GM19025 (cell line): ENCODE data around the gene MYORG.
"Not testable (repeated sequence)": the region's sequence is repeated elsewhere in the genome, so short reads cannot be mapped to it uniquely, and the experiment has no call there.

Experiments used
- ATAC-seq: cut with Tn5 transposase; IDR thresholded peaks from one replicate; pipeline ENCODE4 v1.9.1; 2021; ENCODE audit warnings: mild to moderate bottlenecking, low read depth, moderate library complexity; ENCODE audit not compliant: unreplicated experiment

The MYORG gene

GRCh38 chr9:34370970-34371880, 5.5 kb downstream of the MYORG start:
- no peak for ATAC-seq

- no peak for ATAC-seq
Observed at GRCh38 chr9:34370335-34370969, 6.2 kb downstream of the MYORG start.

GRCh38 chr9:34369636-34370035, 7.1 kb downstream of the MYORG start:
- no peak for ATAC-seq

- not testable (repeated sequence) for ATAC-seq
Observed at GRCh38 chr9:34368796-34369195, 7.9 kb downstream of the MYORG start.

GRCh38 chr9:34367751-34368410, 8.8 kb downstream of the MYORG start:
- ATAC-seq = not testable (repeated sequence)

- no peak for ATAC-seq
Observed at GRCh38 chr9:34366365-34366764, 10.3 kb downstream of the MYORG start.

- no peak for ATAC-seq
Observed at GRCh38 chr9:34365282-34365681, 11.4 kb downstream of the MYORG start.

GRCh38 chr9:34363619-34364351, 12.9 kb downstream of the MYORG start:
- no peak for ATAC-seq

GRCh38 chr9:34362614-34363214, 14.0 kb downstream of the MYORG start:
- ATAC-seq = no peak

GRCh38 chr9:34352957-34353356, 23.7 kb downstream of the MYORG start:
- not testable (repeated sequence) for ATAC-seq

- not testable (repeated sequence) for ATAC-seq
Observed at GRCh38 chr9:34352122-34352652, 24.5 kb downstream of the MYORG start.

GRCh38 chr9:34349324-34349723, 27.4 kb downstream of the MYORG start:
- ATAC-seq = no peak

- no peak for ATAC-seq
Observed at GRCh38 chr9:34347800-34348158, 28.9 kb downstream of the MYORG start.

- ATAC-seq = no peak
Observed at GRCh38 chr9:34346873-34347799, 29.6 kb downstream of the MYORG start.

- ATAC-seq = no peak
Observed at GRCh38 chr9:34343605-34344004, 33.1 kb downstream of the MYORG start.

- ATAC-seq = no peak
Observed at GRCh38 chr9:34343090-34343489, 33.6 kb downstream of the MYORG start.

GRCh38 chr9:34341659-34342295, 34.9 kb downstream of the MYORG start:
- ATAC-seq = no peak

- no peak for ATAC-seq
Observed at GRCh38 chr9:34338665-34339385, 37.9 kb downstream of the MYORG start.
